ENCODE measurements around the gene ZNF330. TPM values are rescaled to one million over a fixed set of nuclear protein-coding genes. Genes with fewer than 3 reads are reported as not detected.
"Not testable (repeated sequence)": the region's sequence is repeated elsewhere in the genome, so short reads cannot be mapped to it uniquely, and the experiment has no call there.

ZNF330 gene
- total RNA-seq, 1 donor from 2014 or later = 16.0 TPM

GRCh38 chr4:141180991-141181761 lies 39.5 kb upstream of the ZNF330 start:
- intact Hi-C loops (cut with DNase I) = no loop called here
- Histone ChIP-seq H3K36me3 (no peaks in the 10 kb centered on the region), H3K27me3 (no peaks in the 10 kb centered on the region), H3K4me3 (no peak overlapping the region), H3K9me3 (no peaks in the 10 kb centered on the region), H3K27ac (no peak overlapping the region), H3K4me1 (no peaks in the 10 kb centered on the region)
- TF ChIP-seq CTCF (IDR thresholded peaks at IDR 0.05) (no peak), POLR2A (IDR thresholded peaks at IDR 0.05) (no peak), POLR2AphosphoS5 (IDR thresholded peaks at IDR 0.05; ENCODE audit: insufficient read depth in 1 of 2, low read depth in 1 of 2) (no peak)
- no peak for DNase-seq (ENCODE audit: extremely low spot score in 2 of 2)

- H3K36me3 ChIP-seq; DNase-seq (ENCODE audit: extremely low spot score in 2 of 2); H3K4me1 ChIP-seq; intact Hi-C loops (cut with DNase I); H3K27me3 ChIP-seq; H3K9me3 ChIP-seq; H3K27ac ChIP-seq; H3K4me3 ChIP-seq: not testable (repeated sequence)
Measured at GRCh38 chr4:141183491-141183890, 37.2 kb upstream of the ZNF330 start.

DNA sequence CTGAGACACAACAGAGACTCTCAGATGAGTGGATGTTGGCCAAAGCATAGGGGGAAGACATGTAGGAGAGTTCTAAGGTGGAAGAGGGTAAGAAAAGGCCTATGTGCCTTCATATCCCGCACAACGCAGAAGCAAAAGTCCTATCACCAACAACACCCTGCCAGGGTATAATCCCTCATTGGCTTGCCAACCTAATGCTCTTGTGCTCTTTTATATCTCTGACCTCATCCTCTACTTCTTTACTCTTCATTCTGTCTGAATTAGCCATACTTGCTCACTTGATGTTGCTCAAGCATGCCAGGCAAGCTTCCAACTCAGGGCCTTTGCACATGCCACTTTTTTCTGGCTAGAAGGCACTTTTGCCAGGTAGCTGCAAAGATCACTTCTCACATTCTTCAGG lies 28.1 kb upstream of the ZNF330 start:
- Histone ChIP-seq H3K27me3 (no peaks in the 10 kb centered on the region), H3K36me3 (no peaks in the 10 kb centered on the region), H3K27ac (no peak overlapping the region), H3K4me3 (no peak overlapping the region), H3K4me1 (no peaks in the 10 kb centered on the region), H3K9me3 (no peaks in the 10 kb centered on the region)
- no peak for TF ChIP-seq POLR2AphosphoS5 (IDR thresholded peaks at IDR 0.05; ENCODE audit: insufficient read depth in 1 of 2, low read depth in 1 of 2)
- TF ChIP-seq POLR2A (IDR thresholded peaks at IDR 0.05) = no peak
- no peak for TF ChIP-seq CTCF (IDR thresholded peaks at IDR 0.05)
- no peak for DNase-seq (ENCODE audit: extremely low spot score in 2 of 2)
- intact Hi-C loops (cut with DNase I) = no loop called here

DNA sequence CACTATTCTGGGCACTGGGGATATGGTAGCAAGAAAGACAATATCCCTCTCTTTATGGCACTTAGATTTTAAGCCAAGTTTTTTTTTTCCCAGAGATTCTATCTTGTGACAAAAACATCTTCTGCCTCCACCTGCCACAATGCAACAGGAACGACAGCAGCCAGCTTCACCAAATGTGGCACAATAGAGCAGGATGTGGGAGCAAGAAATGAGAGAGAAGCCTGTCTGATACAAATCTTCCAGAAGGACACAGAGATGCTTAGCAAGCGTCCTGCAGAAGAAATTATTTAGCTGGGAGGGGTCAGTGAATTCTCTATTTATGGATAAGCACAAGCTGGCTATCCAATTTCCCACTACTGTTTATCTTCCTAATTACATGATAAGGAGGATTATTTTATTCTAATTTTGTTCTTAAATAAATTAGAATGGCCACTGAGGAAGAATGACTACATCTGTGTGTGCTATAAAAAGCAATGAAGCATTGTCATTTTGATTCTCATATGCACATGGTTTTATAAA lies 27.1 kb upstream of the ZNF330 start:
- Histone ChIP-seq H3K36me3 (no peaks in the 10 kb centered on the region), H3K4me1 (no peaks in the 10 kb centered on the region), H3K27me3 (no peaks in the 10 kb centered on the region), H3K9me3 (no peaks in the 10 kb centered on the region), H3K4me3 (no peak overlapping the region), H3K27ac (no peak overlapping the region)
- DNase-seq (ENCODE audit: extremely low spot score in 2 of 2) = no peak
- intact Hi-C loops (cut with DNase I) = no loop called here
- TF ChIP-seq CTCF (IDR thresholded peaks at IDR 0.05) (no peak), POLR2AphosphoS5 (IDR thresholded peaks at IDR 0.05; ENCODE audit: insufficient read depth in 1 of 2, low read depth in 1 of 2) (no peak), POLR2A (IDR thresholded peaks at IDR 0.05) (no peak)

GRCh38 chr4:141195095-141195707 lies 25.5 kb upstream of the ZNF330 start:
- H3K9me3 ChIP-seq = no peaks in the 10 kb centered on the region
- H3K36me3 ChIP-seq = no peaks in the 10 kb centered on the region
- no peak for TF ChIP-seq CTCF (IDR thresholded peaks at IDR 0.05)
- no peak for TF ChIP-seq POLR2A (IDR thresholded peaks at IDR 0.05)
- TF ChIP-seq POLR2AphosphoS5 (IDR thresholded peaks at IDR 0.05; ENCODE audit: insufficient read depth in 1 of 2, low read depth in 1 of 2) = no peak
- no peak overlapping the region for H3K27ac ChIP-seq
- no peak for DNase-seq (ENCODE audit: extremely low spot score in 2 of 2)
- intact Hi-C loops (cut with DNase I) = no loop called here
- no peaks in the 10 kb centered on the region for H3K4me1 ChIP-seq
- H3K4me3 ChIP-seq = no peak overlapping the region
- no peaks in the 10 kb centered on the region for H3K27me3 ChIP-seq

Measured in vagina (tissue), 2 donors.